WI38 (cell line): ENCODE data around the gene ITGB4.

Experiments
- H3K4me3 ChIP-seq: 2 replicates; pipeline ENCODE4 v1.5.1; 2011; ENCODE audit warnings: low read depth, mild to moderate bottlenecking, control low read depth, low read length
- TF ChIP-seq, protein P1 (sequence below): IDR thresholded peaks from 2 replicates; pipeline ENCODE4 v1.5.1; 2012; ENCODE audit warnings: low read depth, mild to moderate bottlenecking, control low read depth, low read length

ITGB4 gene

GRCh38 chr17:75738218-75738802 lies 17.1 kb downstream of the ITGB4 start:
- H3K4me3 ChIP-seq, result no peak overlapping the region

DNA sequence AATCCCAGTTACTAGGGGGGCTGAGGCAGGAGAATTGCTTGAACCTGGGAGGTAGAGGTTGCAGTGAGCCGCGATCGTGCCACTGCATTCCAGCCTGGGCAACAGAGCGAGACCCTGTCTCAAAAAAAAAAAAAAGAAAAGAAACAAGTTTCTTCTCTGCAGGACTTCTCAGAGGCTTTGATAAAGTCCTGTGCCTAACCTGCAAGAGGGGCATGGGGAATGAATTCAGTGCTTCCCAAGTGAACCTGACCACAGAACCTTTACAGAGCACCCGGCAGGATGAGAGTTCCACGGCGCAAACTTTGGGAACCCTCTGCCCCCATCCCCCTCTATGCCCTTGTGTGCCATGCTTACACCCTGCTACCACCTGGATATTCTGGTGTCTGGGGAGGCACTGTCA lies 17.9 kb downstream of the ITGB4 start:
- TF ChIP-seq, protein P1, sequence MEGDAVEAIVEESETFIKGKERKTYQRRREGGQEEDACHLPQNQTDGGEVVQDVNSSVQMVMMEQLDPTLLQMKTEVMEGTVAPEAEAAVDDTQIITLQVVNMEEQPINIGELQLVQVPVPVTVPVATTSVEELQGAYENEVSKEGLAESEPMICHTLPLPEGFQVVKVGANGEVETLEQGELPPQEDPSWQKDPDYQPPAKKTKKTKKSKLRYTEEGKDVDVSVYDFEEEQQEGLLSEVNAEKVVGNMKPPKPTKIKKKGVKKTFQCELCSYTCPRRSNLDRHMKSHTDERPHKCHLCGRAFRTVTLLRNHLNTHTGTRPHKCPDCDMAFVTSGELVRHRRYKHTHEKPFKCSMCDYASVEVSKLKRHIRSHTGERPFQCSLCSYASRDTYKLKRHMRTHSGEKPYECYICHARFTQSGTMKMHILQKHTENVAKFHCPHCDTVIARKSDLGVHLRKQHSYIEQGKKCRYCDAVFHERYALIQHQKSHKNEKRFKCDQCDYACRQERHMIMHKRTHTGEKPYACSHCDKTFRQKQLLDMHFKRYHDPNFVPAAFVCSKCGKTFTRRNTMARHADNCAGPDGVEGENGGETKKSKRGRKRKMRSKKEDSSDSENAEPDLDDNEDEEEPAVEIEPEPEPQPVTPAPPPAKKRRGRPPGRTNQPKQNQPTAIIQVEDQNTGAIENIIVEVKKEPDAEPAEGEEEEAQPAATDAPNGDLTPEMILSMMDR, result no peak
- H3K4me3 ChIP-seq, result no peak overlapping the region

More at GRCh38 chr17:75738218-75738802, 17.1 kb downstream of the ITGB4 start:
- TF ChIP-seq, protein P1, result no peak

- H3K4me3 ChIP-seq, result no peak overlapping the region
- TF ChIP-seq, protein P1, result no peak
Measured at GRCh38 chr17:75739801-75740200, 18.5 kb downstream of the ITGB4 start.

DNA sequence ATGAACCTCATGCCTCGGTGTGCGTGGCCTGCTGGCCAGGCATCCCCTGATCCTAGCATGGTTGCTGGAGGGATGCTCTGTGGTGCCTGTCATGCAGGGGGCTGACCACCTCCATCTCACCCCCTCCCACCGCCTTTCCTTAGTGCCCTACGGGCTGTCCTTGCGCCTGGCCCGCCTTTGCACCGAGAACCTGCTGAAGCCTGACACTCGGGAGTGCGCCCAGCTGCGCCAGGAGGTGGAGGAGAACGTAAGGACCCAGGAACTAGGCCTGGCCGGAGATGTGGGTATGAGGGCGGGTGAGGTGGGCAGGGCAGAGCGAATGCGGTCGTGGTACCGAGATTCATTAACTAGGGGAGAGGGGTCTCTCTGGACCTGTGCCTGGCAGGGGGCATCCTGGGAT lies 19.0 kb downstream of the ITGB4 start:
- TF ChIP-seq, protein P1, result no peak
- no peak overlapping the region for H3K4me3 ChIP-seq

DNA sequence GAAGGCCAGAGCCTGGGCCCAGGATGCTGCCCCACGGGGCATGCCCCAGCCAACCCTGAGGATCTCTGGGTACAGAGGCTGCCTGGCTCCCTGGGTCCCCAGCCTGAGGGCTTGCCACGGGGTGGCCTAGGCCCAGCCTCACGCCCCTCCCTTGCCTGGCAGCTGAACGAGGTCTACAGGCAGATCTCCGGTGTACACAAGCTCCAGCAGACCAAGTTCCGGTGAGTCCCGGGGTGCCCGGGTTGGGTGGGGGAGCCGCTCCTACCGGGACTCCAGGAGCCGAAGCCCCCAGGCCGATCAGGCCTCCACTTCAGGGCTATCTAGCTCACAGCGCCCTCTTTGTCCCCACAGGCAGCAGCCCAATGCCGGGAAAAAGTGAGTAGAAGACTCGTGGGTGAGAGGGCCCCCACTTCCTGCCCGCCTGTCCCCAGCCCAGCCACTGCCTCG lies 19.4 kb downstream of the ITGB4 start:
- TF ChIP-seq, protein P1, result no peak
- no peak overlapping the region for H3K4me3 ChIP-seq

DNA sequence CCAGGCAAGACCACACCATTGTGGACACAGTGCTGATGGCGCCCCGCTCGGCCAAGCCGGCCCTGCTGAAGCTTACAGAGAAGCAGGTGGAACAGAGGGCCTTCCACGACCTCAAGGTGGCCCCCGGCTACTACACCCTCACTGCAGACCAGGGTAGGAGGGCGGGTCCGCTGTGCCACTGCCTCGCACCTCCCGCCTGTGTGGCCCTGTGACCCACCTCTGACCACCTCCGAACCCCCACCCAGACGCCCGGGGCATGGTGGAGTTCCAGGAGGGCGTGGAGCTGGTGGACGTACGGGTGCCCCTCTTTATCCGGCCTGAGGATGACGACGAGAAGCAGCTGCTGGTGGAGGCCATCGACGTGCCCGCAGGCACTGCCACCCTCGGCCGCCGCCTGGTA lies 21.1 kb downstream of the ITGB4 start:
- TF ChIP-seq, protein P1, result no peak
- H3K4me3 ChIP-seq, result no peak overlapping the region

DNA sequence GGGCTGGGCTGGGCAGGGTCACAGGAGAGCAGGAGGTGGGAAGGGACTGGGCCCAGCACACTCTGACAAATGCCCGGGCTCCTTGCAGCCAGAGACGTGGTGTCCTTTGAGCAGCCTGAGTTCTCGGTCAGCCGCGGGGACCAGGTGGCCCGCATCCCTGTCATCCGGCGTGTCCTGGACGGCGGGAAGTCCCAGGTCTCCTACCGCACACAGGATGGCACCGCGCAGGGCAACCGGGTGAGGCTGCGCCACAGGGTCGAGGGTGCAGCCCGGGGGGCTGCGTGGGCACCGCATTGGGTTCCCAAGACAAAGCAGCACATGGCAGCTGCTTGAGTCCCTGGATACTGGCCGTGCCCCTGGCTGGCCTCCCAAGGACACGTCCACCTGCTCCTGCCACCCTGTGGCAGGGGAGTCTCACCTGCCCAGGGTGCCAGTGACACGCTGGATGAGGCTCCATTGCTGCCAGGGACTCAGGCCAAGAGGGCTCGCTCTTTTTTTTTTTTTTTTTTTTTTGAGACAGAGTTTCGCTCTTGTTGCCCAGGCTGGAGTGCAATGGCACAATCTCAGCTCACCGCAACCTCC lies 22.5 kb downstream of the ITGB4 start:
- no peak overlapping the region for H3K4me3 ChIP-seq
- TF ChIP-seq, protein P1, result no peak
